ENCODE measurements around the gene TEC.
"Not testable (repeated sequence)": the region's sequence is repeated elsewhere in the genome, so short reads cannot be mapped to it uniquely, and the experiment has no call there.

The TEC gene

DNA sequence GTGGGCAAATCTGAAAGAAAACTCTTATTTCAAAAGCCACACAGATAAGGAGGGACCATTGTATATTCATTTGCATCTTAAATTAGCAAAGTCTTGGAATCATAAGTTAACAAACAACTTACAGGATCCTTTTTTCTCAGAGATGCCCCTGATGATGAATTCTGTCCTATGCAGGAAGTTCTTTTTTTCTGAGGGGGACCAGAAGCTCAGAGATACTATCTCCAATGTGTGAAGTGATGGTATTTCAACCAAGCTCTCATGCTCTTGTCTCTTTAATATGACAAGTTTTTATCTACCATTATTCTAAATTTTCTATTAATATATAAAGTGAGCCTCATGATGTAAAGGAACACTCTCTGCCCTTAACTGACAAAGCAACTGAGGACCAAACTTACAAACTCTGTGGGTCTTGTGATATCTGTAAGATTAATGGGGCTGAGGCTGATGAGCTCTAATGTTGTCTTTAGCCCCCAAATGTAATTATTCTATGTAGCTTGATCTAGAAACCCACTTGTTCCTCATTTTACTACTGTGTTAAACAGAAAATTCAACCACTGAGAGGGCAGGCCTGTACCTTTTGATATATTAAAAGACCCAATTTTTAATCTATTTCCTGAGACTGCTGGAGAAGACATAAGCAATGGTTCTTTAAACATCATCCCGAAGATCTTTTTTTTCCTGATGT lies 27.0 kb downstream of the TEC start:
- DNase-seq, result no peak

GRCh38 chr4:48241731-48242130 lies 27.9 kb downstream of the TEC start:
- DNase-seq, result no peak

GRCh38 chr4:48237996-48238645 lies 31.5 kb downstream of the TEC start:
- no peak for DNase-seq

- DNase-seq, result no peak
Observed at GRCh38 chr4:48235050-48235449, 34.6 kb downstream of the TEC start.

GRCh38 chr4:48234575-48234974 lies 35.1 kb downstream of the TEC start:
- DNase-seq, result no peak

DNA sequence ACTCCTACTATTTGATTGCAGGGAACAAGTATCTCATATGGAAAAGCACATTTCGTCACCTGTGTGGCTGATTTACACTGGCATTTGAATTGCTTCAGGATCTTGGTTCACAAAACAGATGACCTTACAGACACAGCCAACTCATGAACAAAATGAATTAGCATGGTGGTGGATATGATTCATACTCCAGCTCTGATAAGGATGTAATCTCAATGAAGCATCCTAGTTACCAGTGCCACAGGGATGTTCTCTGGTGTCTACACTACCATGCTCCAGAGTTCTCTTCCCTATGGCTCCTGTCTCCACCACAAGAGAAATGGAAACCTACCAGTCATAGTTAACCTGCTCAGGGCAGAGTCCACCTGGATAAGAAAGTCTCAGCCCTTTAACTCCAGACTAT lies 40.7 kb downstream of the TEC start:
- no peak for DNase-seq

DNA sequence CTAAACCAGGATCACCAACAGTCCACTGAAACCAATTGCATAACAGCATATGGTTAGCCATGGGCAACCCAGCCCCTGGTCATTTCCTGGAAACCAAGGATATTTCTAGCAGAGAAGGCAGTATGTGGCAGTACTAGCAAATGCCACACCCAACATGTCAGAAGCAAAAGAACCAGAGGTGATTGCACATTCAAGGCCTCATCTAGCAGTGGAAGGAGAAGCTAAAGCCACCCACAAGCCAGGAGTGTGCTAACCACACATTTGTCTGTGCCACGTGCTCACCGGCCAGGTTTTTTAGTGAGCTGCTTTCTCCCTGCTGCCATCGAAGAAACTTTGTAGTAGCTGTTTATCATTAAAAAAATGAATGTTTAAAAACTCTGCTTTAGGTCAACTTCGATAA lies 42.0 kb downstream of the TEC start:
- no peak for DNase-seq

GRCh38 chr4:48226199-48226598 lies 43.4 kb downstream of the TEC start:
- no peak for DNase-seq

- no peak for DNase-seq
Observed at GRCh38 chr4:48225368-48226141, 44.1 kb downstream of the TEC start.

GRCh38 chr4:48224606-48225005 lies 45.0 kb downstream of the TEC start:
- DNase-seq, result no peak

- no peak for DNase-seq
Observed at GRCh38 chr4:48223633-48224295, 45.9 kb downstream of the TEC start.

- no peak for DNase-seq
Observed at GRCh38 chr4:48222491-48222890, 47.1 kb downstream of the TEC start.

DNA sequence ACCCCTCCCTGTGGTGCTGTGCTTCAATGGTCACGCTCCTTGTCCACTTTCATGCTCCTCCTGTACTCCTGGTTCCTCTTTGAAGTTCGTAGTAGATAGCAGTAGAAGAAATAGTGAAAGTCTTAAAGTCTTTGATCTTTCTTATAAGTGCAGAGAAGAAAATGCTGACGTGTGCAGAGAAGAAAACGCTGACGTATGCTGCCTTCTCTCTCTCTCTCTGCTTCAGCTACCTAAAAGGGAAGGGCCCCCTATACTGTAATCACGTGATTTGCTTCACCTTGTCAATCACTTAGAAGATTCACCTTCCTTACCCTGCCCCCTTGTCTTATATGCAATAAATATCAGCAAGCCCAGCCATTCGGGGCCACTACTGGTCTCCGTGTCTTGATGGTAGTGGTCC lies 50.2 kb downstream of the TEC start:
- not testable (repeated sequence) for DNase-seq

DNA sequence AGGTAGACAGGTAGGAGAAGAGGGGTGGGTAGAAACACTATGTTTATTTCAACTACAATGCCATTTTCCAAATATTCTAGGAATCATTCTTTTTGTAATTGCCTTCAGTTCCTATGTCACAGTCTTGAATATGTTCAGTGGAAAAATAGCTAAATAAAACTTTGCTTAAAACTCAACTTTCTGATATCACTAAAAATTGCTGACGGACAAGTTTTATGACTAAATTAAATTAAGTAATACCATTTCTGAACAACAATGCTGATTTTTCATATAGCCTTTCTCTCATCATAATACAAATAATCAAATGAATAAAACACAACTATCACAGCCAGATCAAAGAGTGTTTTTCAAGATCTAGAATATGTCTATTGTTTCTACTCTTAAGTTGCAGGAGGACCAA lies 53.1 kb downstream of the TEC start:
- no peak for DNase-seq

DNA sequence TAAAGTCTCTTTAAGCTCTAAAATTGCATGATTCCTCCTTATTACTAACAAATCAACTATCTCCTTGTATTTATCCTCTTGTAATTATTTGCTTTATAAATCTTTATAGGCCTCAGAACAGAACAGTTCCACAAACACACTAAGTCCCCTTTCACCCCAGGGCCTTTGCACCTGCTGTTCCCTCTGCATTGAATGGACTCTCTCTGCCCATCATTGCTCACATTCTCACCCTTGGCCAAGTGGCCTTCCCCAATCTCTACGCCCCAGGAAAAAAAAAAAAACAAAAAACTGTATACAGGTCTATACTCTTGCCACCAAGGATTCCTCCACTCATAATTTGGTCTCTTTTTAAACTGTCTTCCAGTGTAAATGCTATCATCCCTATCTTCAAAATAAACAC lies 53.7 kb downstream of the TEC start:
- no peak for DNase-seq

DNA sequence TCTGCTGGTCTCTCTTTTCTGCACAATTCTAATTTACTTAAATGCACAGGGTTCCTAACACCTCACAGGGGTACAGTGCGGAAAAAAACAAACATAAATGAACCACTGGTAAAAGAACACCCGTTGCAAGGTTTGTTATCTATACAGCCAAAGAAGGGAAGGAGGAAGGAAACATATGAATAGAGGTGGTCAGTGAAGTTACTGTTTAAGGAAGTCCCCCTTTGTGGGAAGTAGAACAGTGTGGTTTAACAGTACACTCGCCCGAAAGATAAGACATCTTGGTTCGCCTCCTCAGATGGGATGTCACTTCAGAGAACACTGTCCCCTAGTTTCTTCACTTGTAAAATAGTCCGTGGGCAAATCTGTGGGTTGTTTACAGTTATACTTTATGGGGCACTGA lies 57.5 kb downstream of the TEC start:
- DNase-seq, result no peak

- DNase-seq, result no peak
Observed at GRCh38 chr4:48210966-48211328, 58.7 kb downstream of the TEC start.

GRCh38 chr4:48205626-48206025 lies 64.0 kb downstream of the TEC start:
- no peak for DNase-seq

DNA sequence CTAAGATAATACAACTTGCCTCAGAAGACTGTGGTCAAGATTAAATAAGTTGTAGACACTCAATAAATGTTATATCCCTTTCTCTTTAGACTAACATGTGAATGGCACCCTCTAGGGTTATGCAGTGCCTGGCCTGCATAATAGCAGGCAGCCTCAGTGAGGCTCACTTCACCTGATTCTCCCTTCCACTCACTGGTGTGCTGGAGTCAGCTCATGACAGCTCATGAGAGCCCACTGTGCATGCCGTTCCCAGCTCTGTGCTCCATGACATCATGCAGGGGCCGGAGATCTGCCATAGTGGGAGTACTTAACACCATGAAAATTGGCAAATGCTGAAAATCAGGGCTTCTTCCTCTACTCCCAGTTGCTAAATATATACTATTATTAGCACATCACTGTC lies 64.5 kb downstream of the TEC start:
- DNase-seq, result no peak

DNA sequence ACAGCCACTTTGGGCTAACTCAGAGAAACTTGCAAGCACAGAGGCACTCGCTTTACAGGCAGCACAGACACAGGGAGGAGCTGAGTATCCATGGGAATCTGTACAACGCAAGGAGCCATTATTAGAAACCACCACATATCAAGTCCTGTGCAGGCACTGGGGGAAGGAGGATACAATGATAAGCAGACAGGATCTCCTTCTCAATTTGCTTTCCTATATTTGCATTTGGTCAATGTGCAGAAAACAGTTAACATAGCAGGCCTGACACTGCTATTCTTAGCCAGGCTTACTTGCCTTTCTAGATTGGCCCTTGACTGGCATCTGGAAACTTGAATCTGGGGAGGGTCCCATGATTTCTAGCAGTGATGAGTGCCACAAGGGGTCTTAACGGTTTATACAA lies 65.8 kb downstream of the TEC start:
- no peak for DNase-seq

GRCh38 chr4:48197643-48198237 lies 71.9 kb downstream of the TEC start:
- no peak for DNase-seq

GRCh38 chr4:48196758-48197504 lies 72.7 kb downstream of the TEC start:
- DNase-seq, result no peak
